SKM-1 treated with dmso at 0.1 percent for 144 hours (cell line): ENCODE results near the gene SLC16A10.
"Not testable (repeated sequence)": the region's sequence is repeated elsewhere in the genome, so short reads cannot be mapped to it uniquely, and the experiment has no call there.

Experiments
- DNase-seq: peaks from one replicate; lab custom pipeline; 2025; ENCODE audit not compliant: unreplicated experiment; lab: John Stamatoyannopoulos, UW

The SLC16A10 gene

GRCh38 chr6:111131018-111131417 is 43.7 kb downstream of the SLC16A10 start:
- not testable (repeated sequence) for DNase-seq

DNA sequence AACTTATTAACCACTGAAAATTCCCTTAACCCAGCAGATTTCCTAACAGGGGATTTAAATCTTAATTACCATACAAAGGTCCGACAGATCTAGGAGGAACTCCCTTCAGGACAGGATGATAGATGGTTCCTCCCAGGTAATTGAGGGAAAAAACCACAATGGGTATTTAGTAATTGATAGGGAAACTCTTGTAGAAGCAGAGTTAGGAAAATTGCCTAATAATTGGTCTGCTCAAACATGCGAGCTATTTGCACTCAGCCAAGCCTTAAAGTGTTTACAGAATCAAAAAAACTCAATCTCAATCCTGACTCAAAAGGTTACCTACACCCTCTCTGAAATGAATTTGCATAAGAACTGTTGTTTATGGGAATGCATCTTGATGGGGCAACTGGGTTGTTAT is 45.4 kb downstream of the SLC16A10 start:
- DNase-seq: not testable (repeated sequence)

- not testable (repeated sequence) for DNase-seq
These were observed 47.0 kb downstream of the SLC16A10 start for GRCh38 chr6:111134236-111134869.

DNA sequence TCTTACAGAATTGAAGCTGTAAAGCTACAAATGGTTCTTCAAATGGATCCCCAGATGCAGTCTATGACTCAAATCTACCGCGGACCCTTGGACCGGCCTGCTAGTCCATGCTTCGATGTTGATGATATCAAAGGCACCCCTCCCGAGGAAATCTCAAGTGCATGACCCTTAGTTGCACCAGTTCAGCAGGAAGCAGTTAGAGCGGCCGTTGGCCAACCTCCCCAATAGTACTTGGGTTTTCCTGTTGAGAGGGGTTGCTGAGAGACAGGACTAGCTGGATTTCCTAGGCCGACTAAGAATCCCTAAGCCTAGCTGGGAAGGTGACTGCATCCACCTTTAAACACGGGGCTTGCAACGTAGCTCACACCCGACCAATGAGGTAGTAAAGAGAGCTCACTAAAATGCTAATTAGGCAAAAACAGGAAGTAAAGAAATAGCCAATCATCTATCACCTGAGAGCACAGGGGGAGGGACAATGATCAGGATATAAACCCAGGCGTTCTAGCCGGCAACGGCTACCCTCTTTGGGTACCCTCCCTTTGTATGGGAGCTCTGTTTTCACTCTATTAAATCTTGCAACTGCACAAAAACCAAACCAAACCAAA is 50.3 kb downstream of the SLC16A10 start:
- DNase-seq: not testable (repeated sequence)

DNA sequence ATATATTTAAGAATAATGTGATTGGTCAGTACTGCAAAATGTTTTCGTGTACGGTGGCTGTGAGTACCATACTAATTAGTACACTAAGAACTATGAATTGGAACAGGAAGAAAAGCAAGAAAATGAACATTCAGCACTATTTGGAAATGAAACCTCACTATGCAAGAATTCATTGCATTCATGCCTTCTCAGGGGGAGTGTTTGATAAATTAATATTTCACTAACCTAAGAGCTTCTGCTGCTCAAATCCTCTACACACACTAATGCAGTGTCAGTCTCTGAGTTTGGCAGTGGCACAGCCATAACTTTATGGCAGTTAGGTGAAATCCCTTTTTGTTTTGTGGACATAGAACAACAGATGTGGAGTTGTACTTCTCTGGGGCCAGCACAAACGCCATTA is 60.1 kb downstream of the SLC16A10 start:
- DNase-seq: no peak

GRCh38 chr6:111148110-111148509 is 60.8 kb downstream of the SLC16A10 start:
- no peak for DNase-seq

DNA sequence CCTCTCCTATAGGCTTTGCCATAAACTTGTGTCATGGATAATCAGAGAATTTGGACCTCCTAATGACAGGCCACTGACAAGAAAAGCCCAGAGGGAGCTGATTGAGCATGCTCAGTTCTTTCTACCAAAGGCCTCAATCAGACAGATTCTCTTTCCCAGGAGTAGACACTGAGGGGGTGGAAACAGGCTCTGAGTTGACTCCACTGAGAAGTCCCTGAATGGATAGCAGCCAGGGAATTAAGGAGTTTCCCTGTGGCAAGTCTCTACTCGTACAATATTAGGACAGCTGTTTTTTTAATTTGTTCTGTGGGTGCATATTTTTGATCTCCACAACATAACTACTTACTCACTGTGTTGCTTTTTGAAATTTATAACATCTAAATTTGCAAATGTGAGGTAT is 63.3 kb downstream of the SLC16A10 start:
- DNase-seq: no peak

GRCh38 chr6:111154981-111155380 is 67.7 kb downstream of the SLC16A10 start:
- DNase-seq: no peak

DNA sequence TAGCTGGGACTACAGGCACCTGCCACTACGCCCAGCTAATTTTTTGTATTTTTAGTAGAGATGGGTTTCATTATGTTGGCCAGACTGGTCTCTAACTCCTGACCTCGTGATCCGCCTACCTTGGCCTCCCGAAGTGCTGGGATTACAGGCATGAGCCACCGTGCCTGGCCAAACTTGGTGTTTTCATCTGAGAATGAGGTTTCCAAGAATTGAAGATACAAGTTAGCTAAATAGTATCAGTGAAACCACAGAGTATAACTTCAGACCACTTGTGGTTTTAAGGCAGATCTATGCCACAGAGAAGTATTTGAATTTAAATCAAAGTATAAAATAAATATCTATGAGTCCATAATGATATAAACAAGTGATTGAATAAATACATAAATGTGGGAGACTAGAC is 70.1 kb downstream of the SLC16A10 start:
- no peak for DNase-seq

GRCh38 chr6:111159633-111160032 is 72.3 kb downstream of the SLC16A10 start:
- DNase-seq: no peak

- DNase-seq: no peak
These were observed 74.3 kb downstream of the SLC16A10 start for GRCh38 chr6:111161650-111162049.

- no peak for DNase-seq
These were observed 75.2 kb downstream of the SLC16A10 start for GRCh38 chr6:111162504-111162903.

- DNase-seq: no peak
These were observed 84.5 kb downstream of the SLC16A10 start for GRCh38 chr6:111171577-111172400.

DNA sequence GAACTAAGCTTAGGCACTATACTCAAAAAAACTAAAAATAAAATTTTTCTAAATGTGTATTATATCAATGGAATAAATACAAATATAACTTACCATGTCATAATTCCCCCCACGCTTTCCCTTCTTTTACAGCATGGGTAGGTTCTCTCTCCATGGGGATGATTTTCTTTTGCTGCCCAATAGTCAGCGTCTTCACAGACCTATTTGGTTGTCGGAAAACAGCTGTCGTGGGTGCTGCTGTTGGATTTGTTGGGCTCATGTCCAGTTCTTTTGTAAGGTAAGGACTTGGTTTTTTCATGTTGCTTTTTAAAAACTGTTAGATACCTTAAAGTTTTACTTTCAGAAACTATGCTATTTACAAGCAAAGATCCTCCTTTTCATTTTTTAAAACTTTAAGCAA is 85.3 kb downstream of the SLC16A10 start:
- no peak for DNase-seq

GRCh38 chr6:111173341-111173740 is 86.0 kb downstream of the SLC16A10 start:
- no peak for DNase-seq

GRCh38 chr6:111173946-111174345 is 86.6 kb downstream of the SLC16A10 start:
- DNase-seq: no peak

DNA sequence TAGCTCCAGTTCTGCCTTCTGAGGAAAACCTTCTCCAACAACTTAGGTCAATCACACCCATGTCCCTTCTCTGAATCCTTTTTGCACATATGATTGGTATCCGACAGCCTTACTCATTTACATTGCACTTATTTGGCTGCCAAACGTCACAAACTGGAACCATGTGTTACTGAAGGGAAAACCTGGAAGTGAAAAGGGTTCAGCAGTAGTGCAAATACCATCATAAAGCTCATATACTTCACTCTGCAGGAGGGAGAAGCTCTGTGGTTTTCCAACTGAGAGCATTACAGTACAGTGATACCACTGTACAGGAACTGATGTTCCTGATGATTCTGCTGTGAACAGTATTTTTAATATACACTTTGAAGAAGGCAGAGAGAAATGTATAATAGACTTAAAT is 87.8 kb downstream of the SLC16A10 start:
- DNase-seq: no peak

GRCh38 chr6:111176038-111176759 is 88.9 kb downstream of the SLC16A10 start:
- DNase-seq: no peak

GRCh38 chr6:111176760-111177099 is 89.4 kb downstream of the SLC16A10 start:
- DNase-seq: no peak

GRCh38 chr6:111177131-111177530 is 89.8 kb downstream of the SLC16A10 start:
- DNase-seq: no peak

GRCh38 chr6:111183702-111184517 is 96.6 kb downstream of the SLC16A10 start:
- DNase-seq: no peak
